ENCODE measurements around the gene COLGALT1. TPM values are rescaled to one million over a fixed set of nuclear protein-coding genes. Genes with fewer than 3 reads are reported as not detected.
A peak's percentile ranks its signal among the peaks of the same experiment; 100 is the strongest.

The COLGALT1 gene
- total and polyA plus RNA-seq, 9 of the 15 experiments (the other 6 are each of a cell fraction or from before 2014, with no cell fraction given) = 4.9 to 119 (median 82.6) TPM

DNA sequence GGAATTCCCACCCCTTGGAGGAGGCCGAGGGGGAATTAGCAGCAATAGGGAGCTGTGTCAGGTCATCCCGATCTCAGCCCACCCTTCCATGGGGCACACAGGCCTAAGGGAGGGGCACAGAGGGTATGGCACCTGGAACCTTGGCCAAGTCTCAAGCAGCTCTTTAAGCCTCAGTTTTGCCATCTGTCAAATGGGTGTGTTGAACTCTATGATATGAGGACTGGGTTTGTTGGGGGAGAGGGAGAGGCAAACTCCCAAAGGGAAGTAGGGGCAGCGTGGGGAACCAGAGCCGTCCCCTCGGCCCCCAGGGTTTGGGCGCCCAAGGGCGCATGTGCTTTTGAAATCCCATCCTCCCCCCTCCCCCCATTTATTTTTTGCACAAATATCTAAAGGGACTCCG lies 49.7 kb downstream of the COLGALT1 start (continued):
- no peak for TF ChIP-seq ZKSCAN8 (CRISPR knock-in tag; IDR thresholded peaks at IDR 0.05)
- TF ChIP-seq, protein P1, sequence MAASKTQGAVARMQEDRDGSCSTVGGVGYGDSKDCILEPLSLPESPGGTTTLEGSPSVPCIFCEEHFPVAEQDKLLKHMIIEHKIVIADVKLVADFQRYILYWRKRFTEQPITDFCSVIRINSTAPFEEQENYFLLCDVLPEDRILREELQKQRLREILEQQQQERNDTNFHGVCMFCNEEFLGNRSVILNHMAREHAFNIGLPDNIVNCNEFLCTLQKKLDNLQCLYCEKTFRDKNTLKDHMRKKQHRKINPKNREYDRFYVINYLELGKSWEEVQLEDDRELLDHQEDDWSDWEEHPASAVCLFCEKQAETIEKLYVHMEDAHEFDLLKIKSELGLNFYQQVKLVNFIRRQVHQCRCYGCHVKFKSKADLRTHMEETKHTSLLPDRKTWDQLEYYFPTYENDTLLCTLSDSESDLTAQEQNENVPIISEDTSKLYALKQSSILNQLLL (CRISPR knock-in tag; IDR thresholded peaks at IDR 0.05; ENCODE audit: borderline replicate concordance) = no peak
- TF ChIP-seq TOE1 (IDR thresholded peaks at IDR 0.05; ENCODE audit: borderline replicate concordance) = no peak
- no peak for TF ChIP-seq TOE1 (CRISPR knock-in tag; IDR thresholded peaks at IDR 0.05; ENCODE audit: borderline replicate concordance, low read depth)
- TF ChIP-seq, protein P2, sequence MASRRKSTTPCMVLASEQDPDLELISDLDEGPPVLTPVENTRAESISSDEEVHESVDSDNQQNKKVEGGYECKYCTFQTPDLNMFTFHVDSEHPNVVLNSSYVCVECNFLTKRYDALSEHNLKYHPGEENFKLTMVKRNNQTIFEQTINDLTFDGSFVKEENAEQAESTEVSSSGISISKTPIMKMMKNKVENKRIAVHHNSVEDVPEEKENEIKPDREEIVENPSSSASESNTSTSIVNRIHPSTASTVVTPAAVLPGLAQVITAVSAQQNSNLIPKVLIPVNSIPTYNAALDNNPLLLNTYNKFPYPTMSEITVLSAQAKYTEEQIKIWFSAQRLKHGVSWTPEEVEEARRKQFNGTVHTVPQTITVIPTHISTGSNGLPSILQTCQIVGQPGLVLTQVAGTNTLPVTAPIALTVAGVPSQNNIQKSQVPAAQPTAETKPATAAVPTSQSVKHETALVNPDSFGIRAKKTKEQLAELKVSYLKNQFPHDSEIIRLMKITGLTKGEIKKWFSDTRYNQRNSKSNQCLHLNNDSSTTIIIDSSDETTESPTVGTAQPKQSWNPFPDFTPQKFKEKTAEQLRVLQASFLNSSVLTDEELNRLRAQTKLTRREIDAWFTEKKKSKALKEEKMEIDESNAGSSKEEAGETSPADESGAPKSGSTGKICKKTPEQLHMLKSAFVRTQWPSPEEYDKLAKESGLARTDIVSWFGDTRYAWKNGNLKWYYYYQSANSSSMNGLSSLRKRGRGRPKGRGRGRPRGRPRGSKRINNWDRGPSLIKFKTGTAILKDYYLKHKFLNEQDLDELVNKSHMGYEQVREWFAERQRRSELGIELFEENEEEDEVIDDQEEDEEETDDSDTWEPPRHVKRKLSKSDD (conservative IDR thresholded peaks at IDR 0.05; ENCODE audit: low read length) = no peak
- no peak for TF ChIP-seq CBFA2T3 (IDR thresholded peaks at IDR 0.05)
- TF ChIP-seq PTBP1 (IDR thresholded peaks at IDR 0.05; ENCODE audit: low read depth, low read length) = peak; percentile 87
- TF ChIP-seq NCOA2 (IDR thresholded peaks at IDR 0.05; ENCODE audit: partially characterized antibody in 2 of 2) = no peak
- TF ChIP-seq CBX3 (IDR thresholded peaks at IDR 0.05; ENCODE audit: borderline replicate concordance in 1 of 2, low read length in 2 of 2) = peak; percentile 41 to 68
- TF ChIP-seq MCM3 (IDR thresholded peaks at IDR 0.05) = no peak
- TF ChIP-seq KAT8 (IDR thresholded peaks at IDR 0.05; ENCODE audit: low read depth) = no peak
- no peak for TF ChIP-seq SLC30A9 (CRISPR knock-in tag; IDR thresholded peaks at IDR 0.05)
- no peak for TF ChIP-seq ZNF75A (CRISPR knock-in tag; IDR thresholded peaks at IDR 0.05)
- TF ChIP-seq, protein P3, sequence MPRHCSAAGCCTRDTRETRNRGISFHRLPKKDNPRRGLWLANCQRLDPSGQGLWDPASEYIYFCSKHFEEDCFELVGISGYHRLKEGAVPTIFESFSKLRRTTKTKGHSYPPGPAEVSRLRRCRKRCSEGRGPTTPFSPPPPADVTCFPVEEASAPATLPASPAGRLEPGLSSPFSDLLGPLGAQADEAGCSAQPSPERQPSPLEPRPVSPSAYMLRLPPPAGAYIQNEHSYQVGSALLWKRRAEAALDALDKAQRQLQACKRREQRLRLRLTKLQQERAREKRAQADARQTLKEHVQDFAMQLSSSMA (CRISPR knock-in tag; IDR thresholded peaks at IDR 0.05) = no peak
- no peak for TF ChIP-seq PYGO2 (tag; IDR thresholded peaks at IDR 0.05)
- no peak for TF ChIP-seq ARID3A (IDR thresholded peaks at IDR 0.05; ENCODE audit: borderline replicate concordance, low read depth, low read length)
- TF ChIP-seq SMARCA5 (IDR thresholded peaks at IDR 0.05) = peak; percentile 97
- TF ChIP-seq PHF20 (IDR thresholded peaks at IDR 0.05; ENCODE audit: partially characterized antibody) = peak; percentile 65
- TF ChIP-seq HMGN3 (IDR thresholded peaks at IDR 0.05; ENCODE audit: borderline replicate concordance, extremely low read depth, insufficient read length, low read depth, low read length) = no peak
- TF ChIP-seq RAD21 (CRISPR knock-in tag; conservative IDR thresholded peaks at IDR 0.05 in 1 of 2, IDR thresholded peaks at IDR 0.05 in 1 of 2) = no peak
- TF ChIP-seq, protein P4, sequence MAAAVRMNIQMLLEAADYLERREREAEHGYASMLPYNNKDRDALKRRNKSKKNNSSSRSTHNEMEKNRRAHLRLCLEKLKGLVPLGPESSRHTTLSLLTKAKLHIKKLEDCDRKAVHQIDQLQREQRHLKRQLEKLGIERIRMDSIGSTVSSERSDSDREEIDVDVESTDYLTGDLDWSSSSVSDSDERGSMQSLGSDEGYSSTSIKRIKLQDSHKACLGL (CRISPR knock-in tag; IDR thresholded peaks at IDR 0.05; ENCODE audit: borderline replicate concordance, poor library complexity, severe bottlenecking) = no peak
- no peak for TF ChIP-seq ZZZ3 (IDR thresholded peaks at IDR 0.05)

Data from K562 (cell line).